Smooth muscle cell (in vitro differentiated cells): ENCODE measurements around the gene LCN12. TPM values are rescaled to one million over a fixed set of nuclear protein-coding genes. Genes with fewer than 3 reads are reported as not detected.

Experiments
- DNase-seq: peaks from one replicate; lab custom pipeline; 2025; ENCODE audit not compliant: unreplicated experiment; lab: John Stamatoyannopoulos, UW
- H2AFZ ChIP-seq: fragments of 200-600 bp; sonication (generic); 2 replicates; pipeline ENCODE4 v1.6.0; 2016; ENCODE audit warnings: antibody characterized with exemption, low read depth, mild to moderate bottlenecking
- H3F3A ChIP-seq: fragments of 200-600 bp; sonication (generic); 2 replicates; pipeline ENCODE4 v1.6.0; 2017; ENCODE audit warnings: antibody characterized with exemption, low read depth
- H3K27ac ChIP-seq: fragments of 200-600 bp; sonication (generic); 2 replicates; pipeline ENCODE4 v1.5.1; 2016; ENCODE audit warnings: low read depth, mild to moderate bottlenecking
- H3K27me3 ChIP-seq: fragments of 200-600 bp; sonication (generic); 2 replicates; pipeline ENCODE4 v1.6.1; 2016; ENCODE audit warnings: low read depth, mild to moderate bottlenecking
- H3K36me3 ChIP-seq: fragments of 200-600 bp; sonication (generic); 2 replicates; pipeline ENCODE4 v1.5.1; 2016; ENCODE audit warnings: low read depth
- H3K4me1 ChIP-seq: fragments of 200-600 bp; sonication (generic); 2 replicates; pipeline ENCODE4 v1.5.1; 2016; ENCODE audit warnings: low read depth
- H3K4me2 ChIP-seq: fragments of 200-600 bp; sonication (generic); 2 replicates; pipeline ENCODE4 v1.6.0; 2016; ENCODE audit warnings: mild to moderate bottlenecking
- H3K4me3 ChIP-seq: fragments of 200-600 bp; sonication (generic); 2 replicates; pipeline ENCODE4 v1.5.1; 2016; ENCODE audit warnings: mild to moderate bottlenecking
- H3K79me2 ChIP-seq: fragments of 200-600 bp; sonication (generic); 2 replicates; pipeline ENCODE4 v1.6.0; 2016; ENCODE audit warnings: low read depth, mild to moderate bottlenecking
- H3K9ac ChIP-seq: fragments of 200-600 bp; sonication (generic); 2 replicates; pipeline ENCODE4 v1.6.0; 2016; ENCODE audit warnings: low read depth
- H3K9me3 ChIP-seq: fragments of 200-600 bp; sonication (generic); replicated peaks from 2 replicates; pipeline ENCODE4 v1.5.1; 2016; ENCODE audit warnings: low read depth
- H4K20me1 ChIP-seq: fragments of 200-600 bp; sonication (generic); 2 replicates; pipeline ENCODE4 v1.6.0; 2016; ENCODE audit warnings: low read depth
- CTCF ChIP-seq: fragments of 200-600 bp; sonication (generic); IDR thresholded peaks from 2 replicates; pipeline ENCODE4 v1.5.1; 2017; ENCODE audit warnings: borderline replicate concordance, mild to moderate bottlenecking, antibody characterized with exemption; ENCODE audit not compliant: insufficient read depth, poor library complexity, severe bottlenecking
- WGBS: methylation state at CpG from one replicate; pipeline ENCODE4 v1.1.7; 2016; ENCODE audit warnings: low lambda C conversion rate; 5-methylcytosine and 5-hydroxymethylcytosine counted together
- polyA plus RNA-seq: library from polyadenylated mRNA; unstranded; fragments of >200 nt; fragmentation: Nextera tagmentation; extraction: Ambion mirVana; gene quantifications from 2 replicates; pipeline ENCODE4 v1.2.1, GENCODE V29; 2016
- total RNA-seq: library from RNA; depleted of rRNA; stranded (reverse); fragments of >200 nt; gene quantifications from 2 replicates; pipeline ENCODE4 v1.2.3, GENCODE V29; 2014

The LCN12 gene
- total and polyA plus RNA-seq, 2 experiments from 2014 or later = not detected

DNA sequence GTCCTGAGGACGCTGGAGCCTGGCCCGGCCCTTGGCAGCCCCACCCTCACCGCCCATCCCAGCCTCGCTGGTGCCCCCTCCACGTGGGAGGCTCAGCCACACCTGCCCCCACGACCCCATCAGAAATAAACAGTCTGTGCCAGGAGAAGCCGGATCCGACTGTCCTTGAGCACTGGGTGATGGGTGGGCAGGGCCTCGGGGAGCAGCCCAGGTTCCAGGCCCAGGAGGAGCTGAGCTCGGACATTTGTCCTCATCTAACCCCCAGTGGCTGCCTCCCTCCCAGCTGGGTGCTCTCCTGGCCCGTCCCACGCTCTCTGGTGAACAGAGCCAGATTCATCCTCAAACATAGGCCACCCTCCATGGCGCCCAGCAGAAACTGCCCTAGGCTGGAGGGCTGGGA lies 20.7 kb downstream of the LCN12 start:
- H3F3A ChIP-seq = no peaks in the 10 kb centered on the region

GRCh38 chr9:136973618-136974617 lies 21.8 kb downstream of the LCN12 start:
- H4K20me1 ChIP-seq = peaks cover under 1% of the 10 kb centered on the region
- no peak overlapping the region for H3K27ac ChIP-seq
- peaks cover 4% of the 10 kb centered on the region for H3K4me1 ChIP-seq
- WGBS = 94% methylated on average over 28 of the region's 29 CpGs
- H3K9ac ChIP-seq = no peak overlapping the region
- DNase-seq = no peak
- H3K36me3 ChIP-seq = no peaks in the 10 kb centered on the region
- H3K4me3 ChIP-seq = no peak overlapping the region
- no peaks in the 10 kb centered on the region for H3K9me3 ChIP-seq
- no peak overlapping the region for H3K4me2 ChIP-seq
- no peaks in the 10 kb centered on the region for H3K27me3 ChIP-seq
- no peak for TF ChIP-seq CTCF
- no peaks in the 10 kb centered on the region for H3K79me2 ChIP-seq
- no peak overlapping the region for H2AFZ ChIP-seq
- H3F3A ChIP-seq = no peaks in the 10 kb centered on the region

More for the DNA sequence above, 20.7 kb downstream of the LCN12 start:
- Histone ChIP-seq H3K27ac (no peak overlapping the region), H3K9me3 (no peaks in the 10 kb centered on the region), H3K36me3 (no peaks in the 10 kb centered on the region), H3K4me3 (no peak overlapping the region), H3K9ac (no peak overlapping the region), H3K79me2 (no peaks in the 10 kb centered on the region), H3K4me1 (peaks cover 4% of the 10 kb centered on the region), H4K20me1 (no peaks in the 10 kb centered on the region), H3K4me2 (no peak overlapping the region), H3K27me3 (no peaks in the 10 kb centered on the region), H2AFZ (no peak overlapping the region)
- TF ChIP-seq CTCF = no peak
- 74% methylated on average over 13 of the region's 13 CpGs for WGBS
- no peak for DNase-seq

- Histone ChIP-seq H3K27me3 (no peaks in the 10 kb centered on the region), H3F3A (no peaks in the 10 kb centered on the region), H3K4me2 (no peak overlapping the region), H3K36me3 (no peaks in the 10 kb centered on the region), H3K4me3 (no peak overlapping the region), H4K20me1 (peaks cover 9% of the 10 kb centered on the region), H2AFZ (no peak overlapping the region), H3K4me1 (peaks cover 4% of the 10 kb centered on the region), H3K9me3 (no peaks in the 10 kb centered on the region), H3K79me2 (no peaks in the 10 kb centered on the region), H3K9ac (no peak overlapping the region), H3K27ac (no peak overlapping the region)
- WGBS = 87% methylated on average over 15 of the region's 15 CpGs
- TF ChIP-seq CTCF = no peak
- no peak for DNase-seq
Measured at GRCh38 chr9:136974817-136975535, 22.9 kb downstream of the LCN12 start.
